Smooth muscle cell (in vitro differentiated cells): ENCODE data around the gene RCOR1. TPM values are rescaled to one million over a fixed set of nuclear protein-coding genes. Genes with fewer than 3 reads are reported as not detected.

ENCODE experiments used
- DNase-seq: peaks from one replicate; lab custom pipeline; 2025; ENCODE audit not compliant: unreplicated experiment; lab: John Stamatoyannopoulos, UW
- H2AFZ ChIP-seq: fragments of 200-600 bp; sonication (generic); 2 replicates; pipeline ENCODE4 v1.6.0; 2016; ENCODE audit warnings: antibody characterized with exemption, low read depth, mild to moderate bottlenecking
- H3F3A ChIP-seq: fragments of 200-600 bp; sonication (generic); 2 replicates; pipeline ENCODE4 v1.6.0; 2017; ENCODE audit warnings: antibody characterized with exemption, low read depth
- H3K27ac ChIP-seq: fragments of 200-600 bp; sonication (generic); 2 replicates; pipeline ENCODE4 v1.5.1; 2016; ENCODE audit warnings: low read depth, mild to moderate bottlenecking
- H3K27me3 ChIP-seq: fragments of 200-600 bp; sonication (generic); 2 replicates; pipeline ENCODE4 v1.6.1; 2016; ENCODE audit warnings: low read depth, mild to moderate bottlenecking
- H3K36me3 ChIP-seq: fragments of 200-600 bp; sonication (generic); 2 replicates; pipeline ENCODE4 v1.5.1; 2016; ENCODE audit warnings: low read depth
- H3K4me1 ChIP-seq: fragments of 200-600 bp; sonication (generic); 2 replicates; pipeline ENCODE4 v1.5.1; 2016; ENCODE audit warnings: low read depth
- H3K4me2 ChIP-seq: fragments of 200-600 bp; sonication (generic); 2 replicates; pipeline ENCODE4 v1.6.0; 2016; ENCODE audit warnings: mild to moderate bottlenecking
- H3K4me3 ChIP-seq: fragments of 200-600 bp; sonication (generic); 2 replicates; pipeline ENCODE4 v1.5.1; 2016; ENCODE audit warnings: mild to moderate bottlenecking
- H3K79me2 ChIP-seq: fragments of 200-600 bp; sonication (generic); 2 replicates; pipeline ENCODE4 v1.6.0; 2016; ENCODE audit warnings: low read depth, mild to moderate bottlenecking
- H3K9ac ChIP-seq: fragments of 200-600 bp; sonication (generic); 2 replicates; pipeline ENCODE4 v1.6.0; 2016; ENCODE audit warnings: low read depth
- H3K9me3 ChIP-seq: fragments of 200-600 bp; sonication (generic); replicated peaks from 2 replicates; pipeline ENCODE4 v1.5.1; 2016; ENCODE audit warnings: low read depth
- H4K20me1 ChIP-seq: fragments of 200-600 bp; sonication (generic); 2 replicates; pipeline ENCODE4 v1.6.0; 2016; ENCODE audit warnings: low read depth
- CTCF ChIP-seq: fragments of 200-600 bp; sonication (generic); IDR thresholded peaks from 2 replicates; pipeline ENCODE4 v1.5.1; 2017; ENCODE audit warnings: borderline replicate concordance, mild to moderate bottlenecking, antibody characterized with exemption; ENCODE audit not compliant: insufficient read depth, poor library complexity, severe bottlenecking
- WGBS: methylation state at CpG from one replicate; pipeline ENCODE4 v1.1.7; 2016; ENCODE audit warnings: low lambda C conversion rate; 5-methylcytosine and 5-hydroxymethylcytosine counted together
- polyA plus RNA-seq: library from polyadenylated mRNA; unstranded; fragments of >200 nt; fragmentation: Nextera tagmentation; extraction: Ambion mirVana; gene quantifications from 2 replicates; pipeline ENCODE4 v1.2.1, GENCODE V29; 2016
- total RNA-seq: library from RNA; depleted of rRNA; stranded (reverse); fragments of >200 nt; gene quantifications from 2 replicates; pipeline ENCODE4 v1.2.3, GENCODE V29; 2014

RCOR1 gene
- total and polyA plus RNA-seq, 2 experiments from 2014 or later, result 4.4 to 29.3 TPM

DNA sequence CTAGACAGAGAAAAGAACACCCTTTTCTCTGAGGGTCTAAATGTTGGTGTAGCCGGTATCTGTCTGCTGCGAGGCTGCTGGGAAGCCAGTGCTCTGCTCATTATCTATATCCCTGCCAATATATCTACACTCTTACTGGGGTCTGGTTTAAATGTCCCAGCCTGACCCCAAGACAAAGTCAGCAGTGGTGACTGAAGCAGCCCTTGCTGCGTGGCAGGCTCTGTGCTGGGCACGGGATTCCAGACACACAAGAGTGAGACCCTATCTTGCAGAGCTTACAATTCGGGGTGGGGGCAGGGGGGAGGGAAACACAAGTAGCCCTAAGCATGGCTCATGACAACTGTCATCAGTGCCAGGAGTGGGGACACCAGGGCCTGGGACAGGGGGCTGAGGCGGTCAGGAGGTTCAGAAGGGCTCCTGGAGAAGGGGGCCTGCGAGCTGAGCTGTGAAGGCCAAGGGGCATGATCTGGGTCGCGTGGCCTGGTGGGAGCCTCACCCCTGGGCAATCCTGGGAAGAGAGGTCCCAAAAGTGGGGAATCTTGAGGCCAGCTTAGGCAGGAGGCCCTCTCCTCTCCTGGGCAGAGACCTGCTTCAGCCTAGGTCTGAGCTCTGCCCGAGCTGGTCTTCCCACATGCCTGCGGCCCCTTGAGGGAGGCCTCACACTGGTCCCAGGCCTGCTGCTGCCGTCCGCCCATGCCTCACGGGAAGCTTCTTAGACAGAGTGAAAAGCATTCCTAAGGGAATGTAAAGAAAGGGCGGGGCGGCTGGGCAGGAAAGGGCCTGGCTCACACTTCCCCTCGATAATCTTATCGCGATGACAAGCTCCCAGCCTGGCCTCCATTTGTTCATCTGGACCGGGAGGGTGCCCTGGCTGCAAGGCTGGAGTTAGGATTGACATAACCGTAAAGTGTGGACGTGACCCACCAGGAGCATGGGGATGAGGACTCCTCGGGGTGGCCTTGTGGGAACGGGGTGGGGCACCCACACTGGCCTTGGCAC is 7.3 kb upstream of the RCOR1 start:
- no peak for DNase-seq
- peak overlapping the region; percentile 81 for H3K27ac ChIP-seq
- H3K4me1 ChIP-seq, result peaks cover 11% of the 10 kb centered on the region
- H2AFZ ChIP-seq, result peak overlapping the region; percentile 72
- H3K27me3 ChIP-seq, result no peaks in the 10 kb centered on the region
- H3K79me2 ChIP-seq, result no peaks in the 10 kb centered on the region
- H3K9ac ChIP-seq, result peak overlapping the region; percentile 68
- H3K36me3 ChIP-seq, result no peaks in the 10 kb centered on the region
- H4K20me1 ChIP-seq, result no peaks in the 10 kb centered on the region
- H3K9me3 ChIP-seq, result no peaks in the 10 kb centered on the region
- H3K4me2 ChIP-seq, result peak overlapping the region; percentile 60
- peaks cover 28% of the 10 kb centered on the region for H3F3A ChIP-seq
- H3K4me3 ChIP-seq, result no peak overlapping the region
- 25% methylated on average over 24 of the region's 24 CpGs for WGBS
- TF ChIP-seq CTCF, result no peak

GRCh38 chr14:102586420-102587104 is 5.9 kb upstream of the RCOR1 start:
- no peaks in the 10 kb centered on the region for H3K9me3 ChIP-seq
- H3K4me1 ChIP-seq, result peaks cover 17% of the 10 kb centered on the region
- H2AFZ ChIP-seq, result no peak overlapping the region
- no peak overlapping the region for H3K4me2 ChIP-seq
- no peak for TF ChIP-seq CTCF
- H3K9ac ChIP-seq, result no peak overlapping the region
- no peak overlapping the region for H3K27ac ChIP-seq
- H3K36me3 ChIP-seq, result no peaks in the 10 kb centered on the region
- no peaks in the 10 kb centered on the region for H3K79me2 ChIP-seq
- WGBS, result 92% methylated on average over 5 of the region's 5 CpGs
- H3K27me3 ChIP-seq, result no peaks in the 10 kb centered on the region
- peaks cover 20% of the 10 kb centered on the region for H3F3A ChIP-seq
- H3K4me3 ChIP-seq, result no peak overlapping the region
- no peaks in the 10 kb centered on the region for H4K20me1 ChIP-seq
- DNase-seq, result no peak

DNA sequence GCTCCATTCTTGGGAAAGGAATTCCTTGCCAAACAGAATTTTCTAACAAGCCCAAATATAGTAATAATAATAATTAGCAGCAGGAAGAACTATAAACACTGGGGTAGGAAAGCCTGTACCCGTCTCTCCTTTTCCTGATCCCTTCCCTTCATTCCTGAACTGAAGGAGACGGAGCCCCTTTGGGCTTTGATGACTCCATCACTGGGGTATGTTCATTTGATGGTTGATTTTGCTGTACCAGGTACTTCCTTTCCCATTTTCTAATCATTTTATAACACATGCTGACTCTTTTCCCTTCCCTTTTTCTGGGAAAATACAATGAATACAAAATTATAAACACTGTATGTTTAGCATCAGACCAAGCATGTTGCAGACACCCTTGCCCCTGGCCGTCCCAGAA is 3.6 kb upstream of the RCOR1 start:
- no peaks in the 10 kb centered on the region for H3K36me3 ChIP-seq
- no peak overlapping the region for H2AFZ ChIP-seq
- peaks cover 9% of the 10 kb centered on the region for H4K20me1 ChIP-seq
- H3K27me3 ChIP-seq, result no peaks in the 10 kb centered on the region
- 56% methylated on average over 3 of the region's 3 CpGs for WGBS
- H3K4me1 ChIP-seq, result peaks cover 19% of the 10 kb centered on the region
- no peak overlapping the region for H3K4me2 ChIP-seq
- no peak overlapping the region for H3K9ac ChIP-seq
- H3K27ac ChIP-seq, result peak overlapping the region; percentile 35
- H3K9me3 ChIP-seq, result no peaks in the 10 kb centered on the region
- TF ChIP-seq CTCF, result no peak
- H3F3A ChIP-seq, result peaks cover 20% of the 10 kb centered on the region
- H3K79me2 ChIP-seq, result peaks cover 9% of the 10 kb centered on the region
- no peak for DNase-seq
- no peak overlapping the region for H3K4me3 ChIP-seq
